ENCODE measurements around the gene EML4.
"Not testable (repeated sequence)": the region's sequence is repeated elsewhere in the genome, so short reads cannot be mapped to it uniquely, and the experiment has no call there.

The EML4 gene

DNA sequence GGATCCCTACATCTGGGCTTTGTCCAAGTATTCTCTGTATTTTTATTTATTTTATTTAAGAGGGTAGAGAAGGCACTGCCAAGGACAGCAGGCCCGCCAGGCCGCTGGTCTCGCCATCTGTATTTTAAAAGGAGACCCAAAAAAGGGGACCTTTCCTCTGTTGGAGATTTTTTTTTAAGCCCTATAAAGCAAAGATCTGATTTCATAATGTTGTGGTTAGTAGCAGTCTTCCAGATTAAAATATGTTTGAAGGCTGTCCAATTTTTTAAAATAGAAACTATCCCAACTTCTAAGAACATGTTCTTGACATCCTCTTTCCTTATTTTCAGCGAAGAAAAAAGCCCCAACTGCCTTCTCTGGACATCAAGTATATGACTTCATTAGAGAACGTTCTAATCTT, 102.1 kb downstream of the EML4 start:
- H3K4me3 Mint-ChIP-seq; DNase-seq (ENCODE audit: low spot score); H3K9me3 Mint-ChIP-seq; H3K27ac Mint-ChIP-seq; H3K27me3 Mint-ChIP-seq (ENCODE audit: low read depth); H3K36me3 Mint-ChIP-seq (ENCODE audit: low read depth): not testable (repeated sequence)
- H3K4me1 Mint-ChIP-seq (ENCODE audit: low read depth), result peaks cover 10% of the 10 kb centered on the region

DNA sequence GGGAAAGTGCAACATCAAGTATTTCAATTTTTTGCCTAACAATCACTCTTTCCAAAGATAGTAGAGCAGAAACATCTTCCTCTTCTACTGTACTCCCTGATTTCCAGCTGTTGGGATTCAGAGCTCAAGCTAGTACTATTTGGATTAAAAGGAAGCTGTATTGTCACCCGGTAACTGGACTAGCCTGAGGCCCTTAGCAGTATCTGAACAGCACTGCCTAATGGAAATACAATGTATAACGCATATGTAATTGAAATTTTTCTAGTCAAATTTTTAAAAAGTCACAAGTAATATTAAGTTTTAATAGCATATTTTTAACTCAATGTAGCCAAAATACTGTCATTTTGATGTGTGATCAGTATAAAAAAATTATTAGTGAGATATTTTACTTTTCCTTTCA, 105.7 kb downstream of the EML4 start:
- DNase-seq (ENCODE audit: low spot score), result no peak
- Mint-ChIP-seq H3K4me1 (ENCODE audit: low read depth) (no peaks in the 10 kb centered on the region), H3K27me3 (ENCODE audit: low read depth) (no peaks in the 10 kb centered on the region), H3K9me3 (no peaks in the 10 kb centered on the region), H3K4me3 (no peak overlapping the region), H3K27ac (no peak overlapping the region), H3K36me3 (ENCODE audit: low read depth) (peaks cover 15% of the 10 kb centered on the region)

DNA sequence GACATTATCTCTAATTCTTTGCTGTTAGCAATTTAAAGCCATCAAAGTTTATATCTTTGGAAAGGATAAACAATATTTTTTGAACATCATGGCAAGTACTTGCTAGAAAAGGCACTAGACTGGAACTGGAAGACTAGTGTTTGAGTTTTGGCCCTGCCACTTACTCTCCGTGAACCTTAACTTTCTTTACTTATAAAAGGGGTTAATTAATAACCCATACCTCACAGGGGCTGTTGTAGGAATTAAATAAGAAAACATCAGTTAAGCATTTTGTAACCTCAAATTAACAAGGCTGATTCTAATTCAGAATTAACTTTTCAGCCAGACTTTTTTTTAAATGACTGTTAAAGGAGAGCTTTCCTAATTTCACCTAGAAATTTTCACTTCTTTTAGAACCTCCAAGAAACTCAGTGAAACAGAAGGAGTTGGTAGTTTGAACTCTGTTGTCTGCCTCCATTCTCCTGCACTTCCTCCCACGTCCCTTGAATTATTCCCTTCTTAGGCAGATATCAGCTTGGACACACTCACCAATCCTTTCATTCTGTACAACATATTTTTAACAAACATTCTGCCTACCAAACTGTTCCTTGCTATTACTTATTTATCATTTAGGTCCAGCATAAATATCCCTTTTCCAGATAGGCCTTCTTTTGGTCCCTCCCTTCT, 112.4 kb downstream of the EML4 start:
- Mint-ChIP-seq H3K9me3 (no peaks in the 10 kb centered on the region), H3K4me3 (no peak overlapping the region), H3K27ac (no peak overlapping the region), H3K4me1 (ENCODE audit: low read depth) (peaks cover 5% of the 10 kb centered on the region), H3K27me3 (ENCODE audit: low read depth) (no peaks in the 10 kb centered on the region), H3K36me3 (ENCODE audit: low read depth) (peaks cover 33% of the 10 kb centered on the region)
- DNase-seq (ENCODE audit: low spot score), result no peak

DNA sequence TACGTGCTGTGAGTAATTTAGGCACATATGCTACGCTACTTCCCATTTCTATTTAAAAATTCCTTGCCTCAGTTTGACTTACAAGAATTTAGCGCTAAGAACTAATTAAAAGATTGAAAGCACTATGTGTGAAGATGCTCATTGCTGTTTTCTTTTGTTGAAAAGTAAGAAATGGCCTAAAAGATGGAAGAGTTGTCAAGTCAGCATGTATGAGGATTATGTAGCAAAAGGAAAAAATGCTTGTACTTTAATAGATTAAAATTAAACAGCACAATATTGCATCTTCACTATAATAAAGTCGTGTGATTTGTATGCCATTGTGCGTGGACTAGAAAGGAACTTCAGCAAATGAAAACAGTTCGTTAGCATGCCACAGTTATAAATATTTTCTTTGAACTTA, 114.9 kb downstream of the EML4 start:
- H3K27ac Mint-ChIP-seq, result no peak overlapping the region

DNA sequence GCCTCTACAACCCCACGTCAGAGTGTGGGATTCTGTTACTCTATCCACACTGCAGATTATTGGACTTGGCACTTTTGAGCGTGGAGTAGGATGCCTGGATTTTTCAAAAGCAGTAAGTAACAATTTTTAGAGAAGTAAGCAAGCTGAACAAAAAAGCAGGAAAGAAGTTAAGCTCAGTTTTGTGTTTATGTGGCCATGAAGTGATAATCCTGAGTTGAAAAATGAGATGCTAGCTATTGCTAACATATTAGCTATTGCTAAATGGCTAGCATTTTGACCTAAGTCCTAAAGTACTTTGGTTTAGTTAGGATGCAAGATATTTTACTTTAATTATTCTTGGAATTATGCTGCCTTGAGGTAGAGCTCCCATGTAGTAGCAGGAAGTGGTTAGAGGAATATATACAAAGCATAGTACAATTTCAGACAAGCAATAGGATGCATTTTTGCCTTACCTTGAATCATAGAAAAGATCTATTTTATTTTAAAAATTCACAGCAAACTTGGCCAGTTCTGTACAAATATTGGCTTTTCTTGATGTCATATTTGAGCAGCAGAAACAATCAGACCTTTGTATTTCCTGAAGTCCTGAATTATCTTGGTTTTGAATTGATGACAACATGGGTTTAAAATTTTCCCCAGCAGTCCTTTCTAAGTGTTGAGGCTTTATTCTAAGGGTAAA, 117.3 kb downstream of the EML4 start:
- H3K4me3 Mint-ChIP-seq, result no peak overlapping the region
- no peaks in the 10 kb centered on the region for H3K27me3 Mint-ChIP-seq (ENCODE audit: low read depth)
- H3K9me3 Mint-ChIP-seq, result no peaks in the 10 kb centered on the region
- DNase-seq (ENCODE audit: low spot score), result no peak
- peaks cover 39% of the 10 kb centered on the region for H3K36me3 Mint-ChIP-seq (ENCODE audit: low read depth)
- H3K27ac Mint-ChIP-seq, result no peak overlapping the region
- H3K4me1 Mint-ChIP-seq (ENCODE audit: low read depth), result peaks cover 27% of the 10 kb centered on the region

More for the DNA sequence above, 114.9 kb downstream of the EML4 start:
- H3K4me1 Mint-ChIP-seq (ENCODE audit: low read depth), result peaks cover 22% of the 10 kb centered on the region
- peaks cover 34% of the 10 kb centered on the region for H3K36me3 Mint-ChIP-seq (ENCODE audit: low read depth)
- no peak for DNase-seq (ENCODE audit: low spot score)
- H3K27me3 Mint-ChIP-seq (ENCODE audit: low read depth), result no peaks in the 10 kb centered on the region
- no peaks in the 10 kb centered on the region for H3K9me3 Mint-ChIP-seq
- H3K4me3 Mint-ChIP-seq, result no peak overlapping the region

DNA sequence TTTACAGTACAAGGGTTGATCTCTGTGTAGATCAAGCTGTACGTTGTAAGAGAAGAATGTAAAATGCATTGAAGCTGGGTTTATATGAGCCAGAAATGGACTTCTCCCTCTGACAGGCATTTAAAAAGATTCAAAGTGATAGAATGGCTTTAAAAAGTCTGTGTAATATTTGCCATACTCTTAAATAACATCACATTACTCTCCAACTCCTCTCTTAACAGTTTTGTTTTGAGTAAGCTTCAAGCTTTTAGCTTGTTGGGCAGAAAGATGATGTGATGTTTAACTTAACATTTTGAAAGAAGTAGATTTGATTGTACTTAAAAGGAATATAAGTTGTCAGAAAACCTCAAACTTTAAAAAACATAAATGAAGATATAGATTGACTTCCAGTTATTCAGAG, 119.7 kb downstream of the EML4 start:
- no peak for DNase-seq (ENCODE audit: low spot score)
- Mint-ChIP-seq H3K4me3 (no peak overlapping the region), H3K27ac (no peak overlapping the region), H3K36me3 (ENCODE audit: low read depth) (peaks cover 38% of the 10 kb centered on the region), H3K27me3 (ENCODE audit: low read depth) (no peaks in the 10 kb centered on the region), H3K4me1 (ENCODE audit: low read depth) (peaks cover 33% of the 10 kb centered on the region), H3K9me3 (no peaks in the 10 kb centered on the region)

DNA sequence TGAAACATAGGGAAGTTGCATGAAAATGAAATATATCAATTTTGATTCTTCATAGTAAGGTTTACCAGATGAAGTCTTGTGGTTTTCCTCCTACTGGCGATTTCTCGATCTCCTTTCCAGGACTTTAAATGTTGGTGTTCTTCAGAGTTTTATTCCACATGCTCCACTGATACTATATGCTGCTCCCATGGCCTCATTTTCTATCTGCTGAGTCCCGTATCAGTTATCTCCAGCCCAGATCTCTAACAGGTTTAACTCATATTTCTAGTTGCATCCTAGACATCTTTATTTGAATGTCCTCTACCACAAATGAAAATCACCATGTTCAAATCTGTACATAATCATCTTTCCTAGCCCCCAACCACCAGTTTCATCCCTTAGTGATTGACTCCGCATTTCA, 120.1 kb downstream of the EML4 start:
- peak overlapping the region; percentile 3 for H3K4me3 Mint-ChIP-seq

DNA sequence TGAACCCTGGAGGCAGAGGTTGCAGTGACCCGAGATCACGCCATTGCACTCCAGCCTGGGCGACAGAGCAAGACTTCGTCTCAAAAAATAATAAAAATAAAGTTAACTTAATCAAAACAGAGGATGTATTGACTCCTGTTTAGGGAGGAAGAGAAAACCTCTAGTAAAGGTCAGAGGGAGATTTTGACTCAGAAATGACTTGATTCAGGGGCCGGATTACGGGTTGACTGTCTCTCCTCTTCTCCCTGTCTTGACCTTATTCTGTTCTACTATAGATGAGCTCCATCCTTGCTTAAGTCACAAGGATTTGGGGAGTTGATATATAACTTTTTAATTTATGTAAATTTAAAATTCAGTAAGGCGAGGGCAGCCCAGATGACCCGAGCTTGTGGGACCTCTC, 120.9 kb downstream of the EML4 start:
- no peak for DNase-seq (ENCODE audit: low spot score)
- Mint-ChIP-seq H3K27ac (no peak overlapping the region), H3K36me3 (ENCODE audit: low read depth) (peaks cover 41% of the 10 kb centered on the region), H3K4me3 (no peak overlapping the region), H3K4me1 (ENCODE audit: low read depth) (peaks cover 33% of the 10 kb centered on the region), H3K9me3 (no peaks in the 10 kb centered on the region), H3K27me3 (ENCODE audit: low read depth) (no peaks in the 10 kb centered on the region)

More for the DNA sequence above, 120.1 kb downstream of the EML4 start:
- peaks cover 36% of the 10 kb centered on the region for H3K36me3 Mint-ChIP-seq (ENCODE audit: low read depth)
- H3K27ac Mint-ChIP-seq, result peak overlapping the region; percentile 12
- peaks cover 33% of the 10 kb centered on the region for H3K4me1 Mint-ChIP-seq (ENCODE audit: low read depth)
- H3K9me3 Mint-ChIP-seq, result no peaks in the 10 kb centered on the region
- H3K27me3 Mint-ChIP-seq (ENCODE audit: low read depth), result no peaks in the 10 kb centered on the region
- no peak for DNase-seq (ENCODE audit: low spot score)

DNA sequence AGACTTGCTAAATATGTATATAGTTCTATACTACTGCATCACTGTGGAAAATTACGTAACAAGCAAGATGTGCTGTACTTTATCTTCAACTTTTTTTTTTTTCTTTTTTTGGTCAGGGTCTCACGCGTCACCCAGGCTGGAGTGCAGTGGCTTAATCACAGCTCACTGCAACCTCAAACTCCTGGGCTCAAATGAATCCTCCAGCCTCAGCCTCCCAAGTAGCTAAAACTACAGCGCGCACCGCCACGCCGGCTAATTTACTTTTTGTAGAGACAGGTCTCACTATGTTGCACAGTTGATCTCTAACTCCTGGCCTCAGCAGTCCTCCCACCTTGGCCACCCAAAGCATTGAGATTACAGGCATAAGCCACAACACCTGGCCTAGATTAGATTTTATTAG, 123.9 kb downstream of the EML4 start:
- Mint-ChIP-seq H3K27me3 (ENCODE audit: low read depth) (no peaks in the 10 kb centered on the region), H3K36me3 (ENCODE audit: low read depth) (peaks cover 56% of the 10 kb centered on the region), H3K4me3 (no peak overlapping the region), H3K4me1 (ENCODE audit: low read depth) (peaks cover 36% of the 10 kb centered on the region), H3K27ac (no peak overlapping the region), H3K9me3 (no peaks in the 10 kb centered on the region)
- no peak for DNase-seq (ENCODE audit: low spot score)

DNA sequence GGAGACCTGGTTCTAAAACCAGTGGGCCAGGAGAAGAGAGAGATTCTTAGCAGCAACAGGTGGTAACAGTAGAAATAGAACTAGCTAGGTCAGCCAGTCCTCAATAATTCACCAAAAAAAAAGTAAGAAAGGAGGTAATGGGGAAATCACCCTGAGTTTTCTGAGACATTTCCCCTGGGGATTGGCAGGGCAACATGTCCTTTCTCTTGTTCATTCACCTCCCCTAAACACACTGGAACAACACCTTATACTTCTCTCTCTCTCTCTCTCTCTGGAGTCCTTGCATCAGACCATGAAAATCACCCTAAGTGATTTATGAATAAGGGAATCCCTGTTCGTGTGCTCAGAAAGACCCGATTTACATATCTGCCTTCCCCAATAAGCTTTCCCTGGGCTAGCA, 127.1 kb downstream of the EML4 start:
- Mint-ChIP-seq H3K27me3 (ENCODE audit: low read depth) (no peaks in the 10 kb centered on the region), H3K4me3 (no peak overlapping the region), H3K9me3 (no peaks in the 10 kb centered on the region), H3K27ac (no peak overlapping the region), H3K36me3 (ENCODE audit: low read depth) (peaks cover 65% of the 10 kb centered on the region), H3K4me1 (ENCODE audit: low read depth) (peaks cover 39% of the 10 kb centered on the region)
- no peak for DNase-seq (ENCODE audit: low spot score)

DNA sequence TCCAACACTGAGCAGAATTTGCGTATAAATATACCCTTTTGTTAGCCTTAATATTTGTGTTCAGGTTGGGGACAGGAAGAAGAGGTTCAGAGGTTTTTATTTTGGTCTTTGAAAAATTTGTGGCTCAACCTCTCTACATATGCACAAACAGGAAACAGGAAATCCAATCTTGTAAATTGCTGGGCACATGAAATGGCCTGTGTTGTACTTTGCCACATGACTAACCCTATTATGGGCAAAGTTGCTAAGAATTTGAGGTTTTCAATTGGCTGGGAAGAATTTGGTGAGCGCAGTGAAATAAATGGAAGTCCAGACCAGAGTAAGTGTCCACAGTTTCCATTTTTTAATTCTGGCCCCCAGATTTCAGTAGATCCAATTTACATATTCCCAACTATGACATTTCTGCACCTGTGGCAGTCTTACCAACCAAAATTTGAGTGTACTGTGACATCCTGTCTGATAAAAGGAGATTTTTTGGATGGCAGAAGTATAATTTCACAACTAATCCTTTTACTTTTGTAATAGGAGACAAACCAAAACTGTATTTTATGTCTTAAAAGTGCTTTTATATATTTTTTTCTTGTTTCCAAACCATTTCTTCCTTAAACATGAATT, 128.3 kb downstream of the EML4 start:
- Mint-ChIP-seq H3K4me3 (peak overlapping the region; percentile 66), H3K9me3 (no peaks in the 10 kb centered on the region), H3K36me3 (ENCODE audit: low read depth) (peaks cover 61% of the 10 kb centered on the region), H3K4me1 (ENCODE audit: low read depth) (peaks cover 38% of the 10 kb centered on the region), H3K27ac (peak overlapping the region; percentile 75), H3K27me3 (ENCODE audit: low read depth) (no peaks in the 10 kb centered on the region)
- DNase-seq (ENCODE audit: low spot score), result no peak

DNA sequence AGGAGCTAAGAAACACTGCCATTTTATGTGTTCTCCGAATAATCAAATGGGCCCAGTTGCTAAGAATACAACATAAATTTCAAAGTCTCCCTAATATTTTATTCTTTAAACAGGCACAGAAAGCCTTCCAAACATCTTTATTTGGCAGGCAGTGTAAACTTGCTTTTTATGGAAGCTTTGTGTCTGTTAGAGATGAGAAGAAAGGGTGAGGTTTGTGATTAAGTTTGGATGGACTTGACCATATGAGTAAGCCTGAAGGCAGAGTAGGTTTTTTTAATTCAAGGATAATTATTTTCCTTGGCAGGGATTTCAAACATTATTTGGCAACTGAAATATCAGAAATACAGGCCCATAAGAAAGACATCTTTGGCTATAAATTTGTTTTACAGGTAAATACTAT, 129.0 kb downstream of the EML4 start:
- Mint-ChIP-seq H3K36me3 (ENCODE audit: low read depth) (peaks cover 61% of the 10 kb centered on the region), H3K4me3 (no peak overlapping the region), H3K27me3 (ENCODE audit: low read depth) (no peaks in the 10 kb centered on the region), H3K27ac (no peak overlapping the region), H3K4me1 (ENCODE audit: low read depth) (peaks cover 35% of the 10 kb centered on the region), H3K9me3 (no peaks in the 10 kb centered on the region)
- no peak for DNase-seq (ENCODE audit: low spot score)

DNA sequence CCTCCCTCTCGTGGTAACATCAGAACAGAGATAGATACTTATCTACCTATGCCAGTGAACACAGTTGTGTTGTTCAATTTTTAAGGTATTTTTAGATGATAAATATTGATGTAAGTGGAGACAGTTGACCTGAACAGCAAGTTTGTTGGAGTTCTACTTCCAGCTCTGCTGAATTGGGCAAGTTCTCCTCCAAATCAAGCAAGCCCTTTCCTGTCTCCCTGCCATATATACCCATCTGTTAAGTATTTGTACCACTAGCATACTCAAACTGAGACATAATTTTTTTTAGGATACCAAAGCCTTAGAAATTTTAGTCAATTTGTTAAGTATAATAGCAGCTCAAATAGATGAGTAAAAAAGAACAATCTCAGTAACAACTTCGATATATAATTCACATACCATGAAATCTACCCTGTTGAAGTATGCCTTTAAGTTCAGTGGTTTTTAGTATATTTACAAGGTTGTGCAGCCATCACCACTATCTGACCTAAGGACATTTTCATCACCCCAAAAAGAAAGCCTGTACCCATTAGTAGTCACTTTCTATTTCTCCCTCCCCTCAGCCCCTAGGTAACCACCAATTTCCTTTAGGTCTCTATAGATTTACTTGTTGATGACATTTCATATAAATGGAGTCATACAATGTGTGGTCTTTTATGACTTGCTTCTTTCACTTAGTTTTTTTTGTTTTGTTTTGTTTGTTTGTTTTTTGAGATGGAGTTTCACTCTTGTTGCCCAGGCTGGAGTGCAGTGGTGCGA, 130.0 kb downstream of the EML4 start:
- Mint-ChIP-seq H3K36me3 (ENCODE audit: low read depth) (peaks cover 64% of the 10 kb centered on the region), H3K27me3 (ENCODE audit: low read depth) (no peaks in the 10 kb centered on the region), H3K4me1 (ENCODE audit: low read depth) (peaks cover 34% of the 10 kb centered on the region), H3K9me3 (no peaks in the 10 kb centered on the region), H3K27ac (peak overlapping the region; percentile 56), H3K4me3 (no peak overlapping the region)
- DNase-seq (ENCODE audit: low spot score), result no peak

DNA sequence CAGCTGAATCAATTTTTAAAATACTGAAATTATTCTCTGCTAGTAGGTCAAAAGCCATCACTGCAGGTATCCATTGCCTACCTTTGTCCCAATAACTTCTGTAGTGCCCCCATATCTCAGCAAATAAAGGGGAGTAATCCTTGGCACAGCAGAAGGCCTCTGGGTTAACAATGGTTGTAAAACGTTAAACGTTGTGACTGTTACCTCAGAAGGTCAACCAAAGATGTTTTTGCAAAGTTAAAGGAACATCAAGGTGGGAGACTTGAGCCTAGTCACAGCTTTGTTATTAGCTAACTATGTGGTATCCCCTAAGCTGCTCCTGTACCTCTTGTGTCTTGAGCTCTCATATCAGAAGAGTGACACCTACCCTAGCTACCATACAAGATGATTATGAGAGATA, 131.4 kb downstream of the EML4 start:
- Mint-ChIP-seq H3K4me1 (ENCODE audit: low read depth) (peaks cover 34% of the 10 kb centered on the region), H3K4me3 (no peak overlapping the region), H3K9me3 (no peaks in the 10 kb centered on the region), H3K27me3 (ENCODE audit: low read depth) (no peaks in the 10 kb centered on the region), H3K27ac (no peak overlapping the region), H3K36me3 (ENCODE audit: low read depth) (peaks cover 62% of the 10 kb centered on the region)
- no peak for DNase-seq (ENCODE audit: low spot score)

All from T-helper 2 cell treated with Interferon-gamma antibody and Interleukin-4, amounts not matched to agents 5 μg/mL and 100 μg/mL, for 36 hours (primary cell).